ENCODE data around the gene TMED1.

DNA sequence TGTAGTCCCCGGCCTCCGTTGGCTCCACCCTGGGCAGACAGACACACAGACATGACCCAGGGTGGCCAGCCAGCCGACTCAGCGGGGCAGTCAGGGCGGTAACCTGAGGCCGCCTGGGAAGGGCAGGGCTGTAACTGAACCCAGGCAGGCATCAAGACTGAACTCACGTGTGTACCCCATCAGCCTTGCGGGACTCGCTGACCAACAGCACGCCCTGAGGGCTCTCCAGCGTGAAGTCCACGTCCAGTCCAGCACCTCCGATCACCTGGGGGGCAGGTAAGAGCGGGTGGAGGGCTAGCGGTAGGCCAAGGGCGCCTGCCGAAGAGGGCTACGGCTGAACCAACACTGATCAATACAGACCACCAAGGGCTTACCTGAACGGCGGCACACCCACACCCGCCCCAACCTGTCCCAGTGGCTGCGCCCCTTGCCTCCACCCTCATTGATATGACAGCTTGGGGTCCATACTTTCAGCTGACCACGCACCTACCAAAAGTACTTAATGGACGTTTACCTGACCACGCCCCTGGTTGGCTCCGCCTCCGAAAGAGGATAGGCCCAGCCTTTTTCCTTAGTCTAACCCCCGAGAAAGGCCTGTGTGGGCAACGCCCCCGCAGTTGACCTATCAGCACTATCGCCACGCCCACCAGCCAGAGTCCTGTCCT lies 791 bp downstream of the TMED1 start:
- TF ChIP-seq, protein P1, sequence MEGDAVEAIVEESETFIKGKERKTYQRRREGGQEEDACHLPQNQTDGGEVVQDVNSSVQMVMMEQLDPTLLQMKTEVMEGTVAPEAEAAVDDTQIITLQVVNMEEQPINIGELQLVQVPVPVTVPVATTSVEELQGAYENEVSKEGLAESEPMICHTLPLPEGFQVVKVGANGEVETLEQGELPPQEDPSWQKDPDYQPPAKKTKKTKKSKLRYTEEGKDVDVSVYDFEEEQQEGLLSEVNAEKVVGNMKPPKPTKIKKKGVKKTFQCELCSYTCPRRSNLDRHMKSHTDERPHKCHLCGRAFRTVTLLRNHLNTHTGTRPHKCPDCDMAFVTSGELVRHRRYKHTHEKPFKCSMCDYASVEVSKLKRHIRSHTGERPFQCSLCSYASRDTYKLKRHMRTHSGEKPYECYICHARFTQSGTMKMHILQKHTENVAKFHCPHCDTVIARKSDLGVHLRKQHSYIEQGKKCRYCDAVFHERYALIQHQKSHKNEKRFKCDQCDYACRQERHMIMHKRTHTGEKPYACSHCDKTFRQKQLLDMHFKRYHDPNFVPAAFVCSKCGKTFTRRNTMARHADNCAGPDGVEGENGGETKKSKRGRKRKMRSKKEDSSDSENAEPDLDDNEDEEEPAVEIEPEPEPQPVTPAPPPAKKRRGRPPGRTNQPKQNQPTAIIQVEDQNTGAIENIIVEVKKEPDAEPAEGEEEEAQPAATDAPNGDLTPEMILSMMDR (conservative IDR thresholded peaks at IDR 0.05; ENCODE audit: low read depth in 2 of 2): no peak
- TF ChIP-seq, protein P2, sequence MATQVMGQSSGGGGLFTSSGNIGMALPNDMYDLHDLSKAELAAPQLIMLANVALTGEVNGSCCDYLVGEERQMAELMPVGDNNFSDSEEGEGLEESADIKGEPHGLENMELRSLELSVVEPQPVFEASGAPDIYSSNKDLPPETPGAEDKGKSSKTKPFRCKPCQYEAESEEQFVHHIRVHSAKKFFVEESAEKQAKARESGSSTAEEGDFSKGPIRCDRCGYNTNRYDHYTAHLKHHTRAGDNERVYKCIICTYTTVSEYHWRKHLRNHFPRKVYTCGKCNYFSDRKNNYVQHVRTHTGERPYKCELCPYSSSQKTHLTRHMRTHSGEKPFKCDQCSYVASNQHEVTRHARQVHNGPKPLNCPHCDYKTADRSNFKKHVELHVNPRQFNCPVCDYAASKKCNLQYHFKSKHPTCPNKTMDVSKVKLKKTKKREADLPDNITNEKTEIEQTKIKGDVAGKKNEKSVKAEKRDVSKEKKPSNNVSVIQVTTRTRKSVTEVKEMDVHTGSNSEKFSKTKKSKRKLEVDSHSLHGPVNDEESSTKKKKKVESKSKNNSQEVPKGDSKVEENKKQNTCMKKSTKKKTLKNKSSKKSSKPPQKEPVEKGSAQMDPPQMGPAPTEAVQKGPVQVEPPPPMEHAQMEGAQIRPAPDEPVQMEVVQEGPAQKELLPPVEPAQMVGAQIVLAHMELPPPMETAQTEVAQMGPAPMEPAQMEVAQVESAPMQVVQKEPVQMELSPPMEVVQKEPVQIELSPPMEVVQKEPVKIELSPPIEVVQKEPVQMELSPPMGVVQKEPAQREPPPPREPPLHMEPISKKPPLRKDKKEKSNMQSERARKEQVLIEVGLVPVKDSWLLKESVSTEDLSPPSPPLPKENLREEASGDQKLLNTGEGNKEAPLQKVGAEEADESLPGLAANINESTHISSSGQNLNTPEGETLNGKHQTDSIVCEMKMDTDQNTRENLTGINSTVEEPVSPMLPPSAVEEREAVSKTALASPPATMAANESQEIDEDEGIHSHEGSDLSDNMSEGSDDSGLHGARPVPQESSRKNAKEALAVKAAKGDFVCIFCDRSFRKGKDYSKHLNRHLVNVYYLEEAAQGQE (IDR thresholded peaks at IDR 0.05; ENCODE audit: unreplicated experiment): no peak
- TF ChIP-seq POLR2AphosphoS5 (IDR thresholded peaks at IDR 0.05; ENCODE audit: low read depth) (no peak; the same call in 1 of the 2 replicates), CREB1 (CRISPR knock-in tag; IDR thresholded peaks at IDR 0.05; ENCODE audit: low read depth) (no peak), EZH2phosphoT487 (IDR thresholded peaks at IDR 0.05; ENCODE audit: unreplicated experiment) (no peak), NANOG (IDR thresholded peaks at IDR 0.05; ENCODE audit: borderline replicate concordance) (no peak), EZH2 (IDR thresholded peaks at IDR 0.05; ENCODE audit: low read depth, unreplicated experiment) (no peak), STAT1 (IDR thresholded peaks at IDR 0.05; ENCODE audit: unreplicated experiment) (no peak), JUNB (IDR thresholded peaks at IDR 0.05; ENCODE audit: unreplicated experiment) (no peak), ZNF331 (CRISPR knock-in tag; IDR thresholded peaks at IDR 0.05; ENCODE audit: low read depth) (no peak)
- TF ChIP-seq, protein P3, sequence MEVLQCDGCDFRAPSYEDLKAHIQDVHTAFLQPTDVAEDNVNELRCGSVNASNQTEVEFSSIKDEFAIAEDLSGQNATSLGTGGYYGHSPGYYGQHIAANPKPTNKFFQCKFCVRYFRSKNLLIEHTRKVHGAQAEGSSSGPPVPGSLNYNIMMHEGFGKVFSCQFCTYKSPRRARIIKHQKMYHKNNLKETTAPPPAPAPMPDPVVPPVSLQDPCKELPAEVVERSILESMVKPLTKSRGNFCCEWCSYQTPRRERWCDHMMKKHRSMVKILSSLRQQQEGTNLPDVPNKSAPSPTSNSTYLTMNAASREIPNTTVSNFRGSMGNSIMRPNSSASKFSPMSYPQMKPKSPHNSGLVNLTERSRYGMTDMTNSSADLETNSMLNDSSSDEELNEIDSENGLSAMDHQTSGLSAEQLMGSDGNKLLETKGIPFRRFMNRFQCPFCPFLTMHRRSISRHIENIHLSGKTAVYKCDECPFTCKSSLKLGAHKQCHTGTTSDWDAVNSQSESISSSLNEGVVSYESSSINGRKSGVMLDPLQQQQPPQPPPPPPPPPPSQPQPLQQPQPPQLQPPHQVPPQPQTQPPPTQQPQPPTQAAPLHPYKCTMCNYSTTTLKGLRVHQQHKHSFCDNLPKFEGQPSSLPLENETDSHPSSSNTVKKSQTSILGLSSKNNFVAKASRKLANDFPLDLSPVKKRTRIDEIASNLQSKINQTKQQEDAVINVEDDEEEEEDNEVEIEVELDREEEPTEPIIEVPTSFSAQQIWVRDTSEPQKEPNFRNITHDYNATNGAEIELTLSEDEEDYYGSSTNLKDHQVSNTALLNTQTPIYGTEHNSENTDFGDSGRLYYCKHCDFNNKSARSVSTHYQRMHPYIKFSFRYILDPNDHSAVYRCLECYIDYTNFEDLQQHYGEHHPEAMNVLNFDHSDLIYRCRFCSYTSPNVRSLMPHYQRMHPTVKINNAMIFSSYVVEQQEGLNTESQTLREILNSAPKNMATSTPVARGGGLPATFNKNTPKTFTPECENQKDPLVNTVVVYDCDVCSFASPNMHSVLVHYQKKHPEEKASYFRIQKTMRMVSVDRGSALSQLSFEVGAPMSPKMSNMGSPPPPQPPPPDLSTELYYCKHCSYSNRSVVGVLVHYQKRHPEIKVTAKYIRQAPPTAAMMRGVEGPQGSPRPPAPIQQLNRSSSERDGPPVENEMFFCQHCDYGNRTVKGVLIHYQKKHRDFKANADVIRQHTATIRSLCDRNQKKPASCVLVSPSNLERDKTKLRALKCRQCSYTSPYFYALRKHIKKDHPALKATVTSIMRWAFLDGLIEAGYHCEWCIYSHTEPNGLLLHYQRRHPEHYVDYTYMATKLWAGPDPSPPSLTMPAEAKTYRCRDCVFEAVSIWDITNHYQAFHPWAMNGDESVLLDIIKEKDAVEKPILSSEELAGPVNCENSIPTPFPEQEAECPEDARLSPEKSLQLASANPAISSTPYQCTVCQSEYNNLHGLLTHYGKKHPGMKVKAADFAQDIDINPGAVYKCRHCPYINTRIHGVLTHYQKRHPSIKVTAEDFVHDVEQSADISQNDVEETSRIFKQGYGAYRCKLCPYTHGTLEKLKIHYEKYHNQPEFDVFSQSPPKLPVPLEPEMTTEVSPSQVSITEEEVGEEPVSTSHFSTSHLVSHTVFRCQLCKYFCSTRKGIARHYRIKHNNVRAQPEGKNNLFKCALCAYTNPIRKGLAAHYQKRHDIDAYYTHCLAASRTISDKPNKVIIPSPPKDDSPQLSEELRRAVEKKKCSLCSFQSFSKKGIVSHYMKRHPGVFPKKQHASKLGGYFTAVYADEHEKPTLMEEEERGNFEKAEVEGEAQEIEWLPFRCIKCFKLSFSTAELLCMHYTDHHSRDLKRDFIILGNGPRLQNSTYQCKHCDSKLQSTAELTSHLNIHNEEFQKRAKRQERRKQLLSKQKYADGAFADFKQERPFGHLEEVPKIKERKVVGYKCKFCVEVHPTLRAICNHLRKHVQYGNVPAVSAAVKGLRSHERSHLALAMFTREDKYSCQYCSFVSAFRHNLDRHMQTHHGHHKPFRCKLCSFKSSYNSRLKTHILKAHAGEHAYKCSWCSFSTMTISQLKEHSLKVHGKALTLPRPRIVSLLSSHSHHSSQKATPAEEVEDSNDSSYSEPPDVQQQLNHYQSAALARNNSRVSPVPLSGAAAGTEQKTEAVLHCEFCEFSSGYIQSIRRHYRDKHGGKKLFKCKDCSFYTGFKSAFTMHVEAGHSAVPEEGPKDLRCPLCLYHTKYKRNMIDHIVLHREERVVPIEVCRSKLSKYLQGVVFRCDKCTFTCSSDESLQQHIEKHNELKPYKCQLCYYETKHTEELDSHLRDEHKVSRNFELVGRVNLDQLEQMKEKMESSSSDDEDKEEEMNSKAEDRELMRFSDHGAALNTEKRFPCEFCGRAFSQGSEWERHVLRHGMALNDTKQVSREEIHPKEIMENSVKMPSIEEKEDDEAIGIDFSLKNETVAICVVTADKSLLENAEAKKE (CRISPR knock-in tag; IDR thresholded peaks at IDR 0.05): no peak
- TF ChIP-seq, protein P4, sequence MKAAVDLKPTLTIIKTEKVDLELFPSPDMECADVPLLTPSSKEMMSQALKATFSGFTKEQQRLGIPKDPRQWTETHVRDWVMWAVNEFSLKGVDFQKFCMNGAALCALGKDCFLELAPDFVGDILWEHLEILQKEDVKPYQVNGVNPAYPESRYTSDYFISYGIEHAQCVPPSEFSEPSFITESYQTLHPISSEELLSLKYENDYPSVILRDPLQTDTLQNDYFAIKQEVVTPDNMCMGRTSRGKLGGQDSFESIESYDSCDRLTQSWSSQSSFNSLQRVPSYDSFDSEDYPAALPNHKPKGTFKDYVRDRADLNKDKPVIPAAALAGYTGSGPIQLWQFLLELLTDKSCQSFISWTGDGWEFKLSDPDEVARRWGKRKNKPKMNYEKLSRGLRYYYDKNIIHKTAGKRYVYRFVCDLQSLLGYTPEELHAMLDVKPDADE (IDR thresholded peaks at IDR 0.05): no peak
